Measurements from ENCODE around the gene MAP2K7.

The MAP2K7 gene

DNA sequence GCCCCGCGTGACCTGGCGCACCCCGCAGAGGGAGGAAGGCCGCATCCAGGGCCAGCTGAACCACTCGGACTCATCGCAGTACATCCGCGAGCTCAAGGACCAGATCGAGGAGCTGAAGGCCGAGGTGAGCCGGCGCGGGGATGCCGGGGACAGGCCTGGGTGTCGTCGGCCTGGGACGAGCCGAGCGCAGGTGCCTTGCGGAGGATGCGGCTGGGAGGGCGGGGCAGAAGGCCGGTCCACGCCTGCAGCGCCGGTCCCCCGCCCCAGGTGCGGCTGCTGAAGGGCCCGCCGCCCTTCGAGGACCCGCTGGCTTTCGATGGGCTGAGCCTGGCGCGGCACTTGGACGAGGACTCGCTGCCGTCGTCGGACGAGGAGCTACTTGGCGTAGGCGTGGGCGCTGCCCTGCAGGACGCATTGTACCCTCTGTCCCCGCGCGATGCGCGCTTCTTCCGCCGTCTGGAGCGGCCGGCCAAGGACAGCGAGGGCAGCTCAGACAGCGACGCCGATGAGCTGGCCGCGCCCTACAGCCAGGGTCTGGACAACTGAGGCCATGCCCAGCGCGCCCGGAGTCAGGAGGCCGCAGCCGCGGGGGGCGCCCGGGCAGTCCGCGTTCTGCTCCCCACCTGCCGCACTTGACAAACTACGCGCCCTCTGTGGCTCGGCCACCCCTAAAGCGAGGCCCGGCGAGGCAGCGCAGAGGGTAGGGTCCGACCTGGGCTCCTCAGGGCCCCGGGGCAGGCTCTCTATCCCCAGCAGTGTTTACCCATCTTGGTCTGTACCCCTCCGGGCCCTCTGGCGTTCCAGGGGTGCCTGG, 40.3 kb upstream of the MAP2K7 start:
- no peak for TF ChIP-seq CTCF (IDR thresholded peaks at IDR 0.05; ENCODE audit: extremely low read depth, insufficient read depth, missing control alignments)
- DNase-seq (ENCODE audit: low spot score), result no peak
- in situ Hi-C loops (cut with MboI; ENCODE audit: low pct_unique_long_range_greater_than_20kb, low sequenced_read_pairs, unreplicated experiment), result no loop called here

DNA sequence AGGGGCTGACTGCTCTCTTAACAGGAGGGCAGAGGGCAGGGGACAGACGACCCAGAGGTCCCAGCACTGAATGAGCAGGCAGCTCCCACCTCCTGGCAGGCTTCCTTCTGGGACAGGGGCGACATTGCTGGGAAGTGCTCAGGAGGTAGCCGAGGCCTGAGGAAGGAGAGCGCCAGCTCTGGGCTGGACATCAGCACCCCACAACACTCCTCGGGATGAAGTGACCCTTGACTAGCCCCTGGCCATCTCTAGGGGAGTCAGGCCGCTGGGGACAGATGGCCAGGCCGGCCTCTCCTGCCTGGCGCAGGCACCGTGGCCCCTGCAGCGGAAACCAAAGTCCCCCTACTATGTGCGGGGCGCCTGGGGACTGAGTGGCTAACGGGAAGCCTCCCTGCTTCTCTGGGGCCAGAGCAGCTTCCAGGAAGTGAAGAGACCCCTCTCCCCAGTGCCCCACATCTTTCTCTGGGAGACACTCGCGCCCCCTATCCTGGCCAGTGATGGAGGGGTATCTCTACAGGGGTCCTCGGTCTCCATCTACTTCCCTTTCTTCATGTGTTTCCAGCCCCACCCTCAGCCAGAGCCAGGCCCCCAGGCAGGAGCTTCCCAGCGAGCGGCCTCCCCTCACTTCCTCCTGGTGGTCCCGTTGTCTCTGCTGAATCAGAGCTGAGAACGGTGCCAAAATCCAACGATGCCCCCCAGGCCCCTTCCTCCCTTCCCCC, 39.5 kb upstream of the MAP2K7 start:
- no peak for TF ChIP-seq CTCF (IDR thresholded peaks at IDR 0.05; ENCODE audit: extremely low read depth, insufficient read depth, missing control alignments)
- in situ Hi-C loops (cut with MboI; ENCODE audit: low pct_unique_long_range_greater_than_20kb, low sequenced_read_pairs, unreplicated experiment), result no loop called here
- DNase-seq (ENCODE audit: low spot score), result no peak

DNA sequence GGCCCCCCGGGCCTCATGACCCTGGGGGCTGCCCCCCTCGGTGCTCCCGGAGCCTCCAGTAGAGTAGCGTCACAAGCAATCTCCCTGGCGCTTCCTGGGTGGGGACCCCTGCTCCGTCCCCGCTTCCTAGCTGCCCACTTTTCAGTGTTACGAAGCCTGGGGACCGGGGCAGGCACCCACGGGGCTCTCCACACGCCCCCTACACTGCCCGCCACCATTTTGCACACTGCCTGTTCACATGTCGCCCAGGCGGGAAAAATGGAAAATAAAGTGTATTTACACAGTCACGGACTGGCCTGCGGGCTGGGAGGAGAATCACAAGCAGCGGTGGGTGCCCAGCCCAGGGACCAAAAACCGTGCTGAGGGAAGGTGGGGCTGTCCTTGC, 39.0 kb upstream of the MAP2K7 start:
- no peak for DNase-seq (ENCODE audit: low spot score)
- no peak for TF ChIP-seq CTCF (IDR thresholded peaks at IDR 0.05; ENCODE audit: extremely low read depth, insufficient read depth, missing control alignments)
- in situ Hi-C loops (cut with MboI; ENCODE audit: low pct_unique_long_range_greater_than_20kb, low sequenced_read_pairs, unreplicated experiment), result no loop called here

- TF ChIP-seq CTCF (IDR thresholded peaks at IDR 0.05; ENCODE audit: extremely low read depth, insufficient read depth, missing control alignments), result no peak
- DNase-seq (ENCODE audit: low spot score), result no peak
- in situ Hi-C loops (cut with MboI; ENCODE audit: low pct_unique_long_range_greater_than_20kb, low sequenced_read_pairs, unreplicated experiment), result no loop called here
These were observed 38.3 kb upstream of the MAP2K7 start for GRCh38 chr19:7865262-7865911.

- no peak for DNase-seq (ENCODE audit: low spot score)
- no peak for TF ChIP-seq CTCF (IDR thresholded peaks at IDR 0.05; ENCODE audit: extremely low read depth, insufficient read depth, missing control alignments)
- in situ Hi-C loops (cut with MboI; ENCODE audit: low pct_unique_long_range_greater_than_20kb, low sequenced_read_pairs, unreplicated experiment), result no loop called here
These were observed 37.1 kb upstream of the MAP2K7 start for GRCh38 chr19:7866399-7867091.

Data from GM13977 (cell line).